Esophagus muscularis mucosa (tissue), 4 donors: ENCODE data around the gene C12orf57. TPM values are rescaled to one million over a fixed set of nuclear protein-coding genes. Genes with fewer than 3 reads are reported as not detected.

Experiments
- DNase-seq: peaks from one replicate; pipeline ENCODE4 v3.0.0-alpha.2; 2017; ENCODE audit errors: extremely low spot score
- H3K27ac ChIP-seq, 4 donors: fragments of 200-600 bp; sonication (generic); replicated peaks in 1 of 4; 1 replicate in 3 of 4; 2 replicates in 1 of 4; pipeline ENCODE4 v1.5.1; 2016 to 2019; ENCODE audit warnings: mild to moderate bottlenecking in 1 of 4
- H3K27me3 ChIP-seq, 4 donors: fragments of 200-600 bp; sonication (generic); one replicate each; pipeline versions ENCODE4 v1.5.1 to v1.6.0; 2016 to 2019
- H3K36me3 ChIP-seq, 4 donors: fragments of 200-600 bp; sonication (generic); one replicate each; pipeline ENCODE4 v1.5.1; 2016 to 2019
- H3K4me1 ChIP-seq, 4 donors: fragments of 200-600 bp; sonication (generic); one replicate each; pipeline ENCODE4 v1.5.1; 2016 to 2019
- H3K4me3 ChIP-seq, 4 donors: fragments of 200-600 bp; sonication (generic); 1 replicate in 2 of 4; 2 replicates in 2 of 4; pipeline ENCODE4 v1.5.1; 2016 to 2019; ENCODE audit warnings: mild to moderate bottlenecking in 4 of 4, moderate library complexity in 1 of 4
- H3K9me3 ChIP-seq, 4 donors: fragments of 200-600 bp; sonication (generic); 1 replicate in 3 of 4; 2 replicates in 1 of 4; pipeline ENCODE4 v1.5.1; 2016 to 2019
- EP300 ChIP-seq: sonication (generic); formaldehyde crosslinking; IDR thresholded peaks from one replicate; pipeline ENCODE4 v1.6.1; 2017; ENCODE audit warnings: antibody characterized with exemption
- POLR2A ChIP-seq: fragments of 450-650 bp; IDR thresholded peaks from one replicate; pipeline ENCODE4 v1.6.1; 2017; ENCODE audit warnings: antibody characterized with exemption, moderate library complexity, mild to moderate bottlenecking, low read depth
- POLR2AphosphoS5 ChIP-seq, 2 donors: sonication (generic); formaldehyde crosslinking; IDR thresholded peaks; one replicate each; pipeline ENCODE4 v1.6.1; 2017; ENCODE audit warnings: antibody characterized with exemption in 2 of 2
- WGBS: methylation state at CpG from one replicate; pipeline ENCODE4 v1.1.5; 2018; 5-methylcytosine and 5-hydroxymethylcytosine counted together
- intact Hi-C: fragments of 100-400 bp; cut with DNase I; formaldehyde crosslinking; loops from one replicate; pipeline ENCODE4 v1.15.1; 2023
- total RNA-seq, 4 donors: library from RNA; depleted of rRNA; stranded (reverse); fragments of >200 nt; gene quantifications; one replicate each; pipeline versions ENCODE4 v1.1.0 to v1.2.1, GENCODE V29; 2016
- TF ChIP-seq, protein P1 (sequence below), 3 experiments: fragments of 200-600 bp in 2 of 3; fragments of 450-650 bp in 1 of 3; sonication (generic) in 2 of 3; IDR thresholded peaks; one replicate each; pipeline ENCODE4 v1.5.1; 2017 to 2019; ENCODE audit warnings: antibody characterized with exemption in 3 of 3, mild to moderate bottlenecking in 2 of 3, moderate library complexity in 1 of 3

Gene C12orf57
- total RNA-seq, 4 donors from 2014 or later: 307 to 437 (median 325) TPM

DNA sequence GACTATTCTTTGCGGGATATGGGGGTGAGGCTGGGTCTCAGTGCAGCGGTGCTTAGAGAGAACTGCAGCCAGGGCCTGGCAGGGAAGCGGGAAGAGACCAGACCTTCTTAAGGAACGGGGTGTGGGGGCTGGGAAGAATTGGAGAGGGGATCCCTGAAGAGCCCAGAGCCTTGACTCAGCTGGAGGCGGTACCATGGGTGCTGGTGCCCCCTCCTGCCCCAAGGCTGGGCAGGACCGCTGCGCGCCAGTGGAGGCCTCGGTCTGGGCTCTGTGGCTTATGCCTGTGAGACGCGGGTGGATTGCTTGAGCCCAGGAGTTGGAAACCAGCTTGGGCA, 1.5 kb upstream of the C12orf57 start:
- H3K4me1 ChIP-seq: peaks cover 52 to 80% (median 77%) of the 10 kb centered on the region in 4 donors
- H3K27ac ChIP-seq: peak overlapping the region; percentile 91 to 97 (median 96)
- no peak for DNase-seq
- peaks cover 0 to 50% (median 47%) of the 10 kb centered on the region in 4 donors for H3K36me3 ChIP-seq
- H3K27me3 ChIP-seq: no peaks in the 10 kb centered on the region
- TF ChIP-seq POLR2AphosphoS5 (IDR thresholded peaks at IDR 0.05): no peak
- TF ChIP-seq, protein P1, sequence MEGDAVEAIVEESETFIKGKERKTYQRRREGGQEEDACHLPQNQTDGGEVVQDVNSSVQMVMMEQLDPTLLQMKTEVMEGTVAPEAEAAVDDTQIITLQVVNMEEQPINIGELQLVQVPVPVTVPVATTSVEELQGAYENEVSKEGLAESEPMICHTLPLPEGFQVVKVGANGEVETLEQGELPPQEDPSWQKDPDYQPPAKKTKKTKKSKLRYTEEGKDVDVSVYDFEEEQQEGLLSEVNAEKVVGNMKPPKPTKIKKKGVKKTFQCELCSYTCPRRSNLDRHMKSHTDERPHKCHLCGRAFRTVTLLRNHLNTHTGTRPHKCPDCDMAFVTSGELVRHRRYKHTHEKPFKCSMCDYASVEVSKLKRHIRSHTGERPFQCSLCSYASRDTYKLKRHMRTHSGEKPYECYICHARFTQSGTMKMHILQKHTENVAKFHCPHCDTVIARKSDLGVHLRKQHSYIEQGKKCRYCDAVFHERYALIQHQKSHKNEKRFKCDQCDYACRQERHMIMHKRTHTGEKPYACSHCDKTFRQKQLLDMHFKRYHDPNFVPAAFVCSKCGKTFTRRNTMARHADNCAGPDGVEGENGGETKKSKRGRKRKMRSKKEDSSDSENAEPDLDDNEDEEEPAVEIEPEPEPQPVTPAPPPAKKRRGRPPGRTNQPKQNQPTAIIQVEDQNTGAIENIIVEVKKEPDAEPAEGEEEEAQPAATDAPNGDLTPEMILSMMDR (IDR thresholded peaks at IDR 0.05): no peak
- no peak for TF ChIP-seq EP300
- no peak for TF ChIP-seq POLR2A
- intact Hi-C loops: no loop called here
- WGBS: 85% methylated on average over 11 of the region's 11 CpGs
- no peaks in the 10 kb centered on the region for H3K9me3 ChIP-seq
- H3K4me3 ChIP-seq: no peak overlapping the region

DNA sequence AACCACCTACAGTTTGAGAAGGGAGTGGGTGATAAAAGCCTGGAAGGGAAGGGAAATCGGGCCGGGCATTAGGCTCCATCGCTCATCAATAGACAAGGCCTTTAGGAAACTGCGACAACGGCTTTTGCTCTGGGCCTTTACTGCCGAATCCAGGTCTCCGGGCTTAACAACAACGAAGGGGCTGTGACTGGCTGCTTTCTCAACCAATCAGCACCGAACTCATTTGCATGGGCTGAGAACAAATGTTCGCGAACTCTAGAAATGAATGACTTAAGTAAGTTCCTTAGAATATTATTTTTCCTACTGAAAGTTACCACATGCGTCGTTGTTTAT, 467 bp upstream of the C12orf57 start:
- Histone ChIP-seq H3K36me3 (peaks cover 0 to 53% (median 47%) of the 10 kb centered on the region in 4 donors), H3K9me3 (no peaks in the 10 kb centered on the region), H3K4me1 (peaks cover 47 to 69% (median 68%) of the 10 kb centered on the region in 4 donors), H3K27ac (peak overlapping the region; percentile 91 to 97 (median 96)), H3K27me3 (no peaks in the 10 kb centered on the region), H3K4me3 (peak overlapping the region; percentile 69 to 77 (median 73))
- TF ChIP-seq EP300: no peak
- TF ChIP-seq POLR2A: no peak
- TF ChIP-seq, protein P1 (IDR thresholded peaks at IDR 0.05): no peak
- TF ChIP-seq POLR2AphosphoS5 (IDR thresholded peaks at IDR 0.05): peak in 1 of 2 donors; percentile 67
- intact Hi-C loops: no loop called here
- under 1% methylated on average over 13 of the region's 13 CpGs for WGBS
- no peak for DNase-seq

DNA sequence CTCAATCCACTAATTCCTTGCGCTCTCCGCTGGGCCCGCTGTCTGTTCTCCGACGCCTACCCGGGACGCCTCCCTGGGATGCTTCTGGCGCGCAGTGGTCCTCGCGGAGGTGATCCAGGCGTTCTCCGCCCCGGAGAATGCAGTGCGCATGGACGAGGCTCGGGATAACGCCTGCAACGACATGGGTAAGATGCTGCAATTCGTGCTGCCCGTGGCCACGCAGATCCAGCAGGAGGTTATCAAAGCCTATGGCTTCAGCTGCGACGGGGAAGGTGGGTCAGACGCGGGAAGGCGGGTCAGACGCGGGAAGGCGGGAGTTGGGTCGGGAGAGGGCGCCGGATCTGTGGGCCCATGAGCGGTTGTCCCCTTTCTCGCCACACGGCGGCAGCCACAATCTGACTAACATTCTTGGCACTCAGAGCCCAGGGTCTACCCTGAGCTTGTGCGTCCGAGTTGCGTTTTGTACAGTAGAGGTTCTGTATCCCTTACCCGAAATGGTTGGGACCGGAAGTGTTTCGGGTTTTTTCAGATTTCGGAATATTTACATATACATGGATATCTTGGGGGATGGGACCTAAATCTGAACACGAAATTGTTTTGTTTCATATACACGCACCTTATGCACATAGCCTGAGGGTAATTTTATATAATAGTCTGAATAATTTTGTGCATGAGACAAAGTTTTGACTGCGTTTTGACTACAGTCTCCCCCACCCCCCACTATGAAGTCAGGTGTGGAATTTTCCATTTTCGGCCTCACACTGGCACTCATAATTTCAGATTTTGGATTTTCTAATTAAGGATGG, 762 bp downstream of the C12orf57 start:
- Histone ChIP-seq H3K36me3 (peaks cover 0 to 45% (median 39%) of the 10 kb centered on the region in 4 donors), H3K9me3 (no peaks in the 10 kb centered on the region), H3K4me3 (peak overlapping the region; percentile 69 to 77 (median 73)), H3K27me3 (no peaks in the 10 kb centered on the region), H3K27ac (peak overlapping the region; percentile 91 to 97 (median 96)), H3K4me1 (peaks cover 35 to 57% (median 55%) of the 10 kb centered on the region in 4 donors)
- intact Hi-C loops: loop anchor here (5.0 kb wide), 1 partner anchor 168 kb away; no protein-coding TSS in a partner anchor
- peak; percentile 98 for DNase-seq
- TF ChIP-seq POLR2A (no peak), POLR2AphosphoS5 (IDR thresholded peaks at IDR 0.05) (peak; percentile 80 to 84)
- TF ChIP-seq, protein P1 (IDR thresholded peaks at IDR 0.05): peak; percentile 81 to 93 (median 91)
- WGBS: 4% methylated on average over 20 of the region's 48 CpGs

DNA sequence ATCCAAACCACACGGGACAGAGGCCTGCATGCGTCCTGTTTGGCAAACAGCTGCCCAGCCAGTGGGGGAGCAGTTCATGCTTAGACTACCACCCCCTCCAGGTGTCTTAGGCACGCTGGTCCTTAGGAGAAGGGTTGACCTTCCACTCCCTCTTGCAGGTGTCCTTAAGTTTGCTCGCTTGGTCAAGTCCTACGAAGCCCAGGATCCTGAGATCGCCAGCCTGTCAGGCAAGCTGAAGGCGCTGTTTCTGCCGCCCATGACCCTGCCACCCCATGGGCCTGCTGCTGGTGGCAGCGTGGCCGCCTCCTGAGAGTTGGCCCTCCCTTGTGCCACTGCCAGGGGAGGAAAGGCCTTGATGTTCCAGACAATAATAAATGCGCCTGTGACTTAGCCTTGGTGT, 1.8 kb downstream of the C12orf57 start:
- intact Hi-C loops: loop anchor here (5.0 kb wide), 1 partner anchor 167 kb away; no protein-coding TSS in a partner anchor
- peak overlapping the region in 3 of 4 donors; percentile 48 to 96 (median 91) for H3K27ac ChIP-seq
- peaks cover 35 to 55% (median 48%) of the 10 kb centered on the region in 4 donors for H3K4me1 ChIP-seq
- peaks cover 0 to 36% (median 30%) of the 10 kb centered on the region in 4 donors for H3K36me3 ChIP-seq
- WGBS: 83% methylated on average over 9 of the region's 11 CpGs
- DNase-seq: no peak
- TF ChIP-seq POLR2A (no peak), EP300 (no peak), POLR2AphosphoS5 (IDR thresholded peaks at IDR 0.05) (no peak)
- TF ChIP-seq, protein P1 (IDR thresholded peaks at IDR 0.05): no peak
- no peaks in the 10 kb centered on the region for H3K27me3 ChIP-seq
- no peaks in the 10 kb centered on the region for H3K9me3 ChIP-seq
- no peak overlapping the region for H3K4me3 ChIP-seq
